ENCODE results near the gene LOXL4.
A peak's percentile ranks its signal among the peaks of the same experiment; 100 is the strongest.

LOXL4 gene

DNA sequence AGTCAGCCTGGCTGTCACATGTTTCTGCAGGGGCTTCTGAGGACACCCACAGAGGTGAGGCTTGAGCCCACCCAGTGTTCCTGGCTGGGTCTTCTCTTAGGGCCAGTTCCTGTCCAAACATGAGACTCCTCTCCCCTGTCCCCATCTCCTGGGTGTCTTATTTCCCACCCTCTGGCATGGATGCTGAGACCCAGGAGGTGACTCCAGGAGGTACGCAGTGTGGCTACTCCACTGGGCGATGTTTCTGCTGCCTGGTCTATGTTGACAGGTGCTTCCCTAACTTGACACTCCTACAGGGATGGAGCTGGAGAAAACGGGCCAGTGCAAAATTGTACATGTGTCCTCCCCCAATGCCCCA is 26.3 kb upstream of the LOXL4 start:
- DNase-seq = no peak

GRCh38 chr10:98293550-98294269 is 25.7 kb upstream of the LOXL4 start:
- DNase-seq = peak; percentile 70

DNA sequence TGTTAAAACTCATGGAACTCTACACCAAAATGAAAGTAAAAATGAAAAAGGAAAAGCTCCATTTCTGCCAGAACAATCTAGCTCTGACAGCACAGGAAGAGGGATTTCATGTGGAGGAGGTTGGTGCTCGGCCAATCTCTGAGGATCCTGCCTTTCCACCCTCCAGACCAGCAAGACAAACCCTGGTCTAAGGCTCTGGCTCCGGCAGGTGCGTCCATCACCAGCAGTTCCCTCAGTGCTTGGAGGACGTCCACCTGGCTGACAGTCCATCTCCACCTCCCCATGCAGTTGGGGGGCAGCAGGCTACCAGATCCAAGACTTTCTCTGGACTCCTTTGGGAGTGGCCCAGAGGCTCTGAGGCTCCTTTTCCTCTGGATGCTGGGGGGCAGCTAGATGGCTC is 25.0 kb upstream of the LOXL4 start:
- no peak for DNase-seq

- DNase-seq = no peak
Measured at GRCh38 chr10:98289802-98290209, 21.8 kb upstream of the LOXL4 start.

GRCh38 chr10:98287321-98287720 is 19.3 kb upstream of the LOXL4 start:
- DNase-seq = no peak

GRCh38 chr10:98286419-98286818 is 18.4 kb upstream of the LOXL4 start:
- no peak for DNase-seq

- no peak for DNase-seq
Measured at GRCh38 chr10:98285416-98285815, 17.4 kb upstream of the LOXL4 start.

DNA sequence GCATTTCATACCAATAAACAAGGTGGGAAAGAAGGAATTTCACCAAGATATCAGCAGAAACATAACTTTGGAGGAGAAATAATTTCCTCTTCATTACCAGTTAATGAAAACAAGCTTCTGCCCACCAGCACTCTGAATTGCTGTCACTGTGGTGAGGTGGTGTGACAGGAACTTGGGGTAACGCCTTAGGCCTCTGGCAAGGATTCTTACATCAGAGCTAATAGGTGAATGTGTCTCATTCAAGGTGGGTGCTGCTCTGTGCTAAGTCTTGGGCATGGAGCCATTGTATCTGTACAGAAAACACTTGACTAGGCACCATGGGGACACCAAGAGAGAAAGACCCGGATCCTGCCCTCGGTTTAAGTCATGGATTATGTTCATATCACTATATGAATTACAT is 8.3 kb upstream of the LOXL4 start:
- DNase-seq = no peak

DNA sequence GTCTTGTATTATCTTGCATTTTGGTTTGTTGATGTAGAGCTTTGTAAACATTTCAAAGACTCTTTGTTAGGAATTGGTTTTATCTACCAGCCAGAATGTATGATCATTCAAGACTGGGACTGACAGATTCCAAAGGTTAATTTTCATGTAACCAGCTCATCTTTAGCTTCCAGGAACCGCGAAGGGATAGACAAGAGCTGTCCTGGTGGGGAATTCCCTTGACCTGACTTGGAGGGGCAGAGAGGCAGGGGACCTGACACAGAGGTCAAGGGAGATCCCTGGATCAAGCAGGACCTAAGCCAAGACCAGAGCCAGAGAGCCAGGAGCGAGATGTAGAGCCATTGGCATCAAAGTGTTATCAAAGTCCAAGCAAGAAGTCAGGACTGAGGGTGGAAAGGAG is 6.6 kb upstream of the LOXL4 start:
- no peak for DNase-seq

DNA sequence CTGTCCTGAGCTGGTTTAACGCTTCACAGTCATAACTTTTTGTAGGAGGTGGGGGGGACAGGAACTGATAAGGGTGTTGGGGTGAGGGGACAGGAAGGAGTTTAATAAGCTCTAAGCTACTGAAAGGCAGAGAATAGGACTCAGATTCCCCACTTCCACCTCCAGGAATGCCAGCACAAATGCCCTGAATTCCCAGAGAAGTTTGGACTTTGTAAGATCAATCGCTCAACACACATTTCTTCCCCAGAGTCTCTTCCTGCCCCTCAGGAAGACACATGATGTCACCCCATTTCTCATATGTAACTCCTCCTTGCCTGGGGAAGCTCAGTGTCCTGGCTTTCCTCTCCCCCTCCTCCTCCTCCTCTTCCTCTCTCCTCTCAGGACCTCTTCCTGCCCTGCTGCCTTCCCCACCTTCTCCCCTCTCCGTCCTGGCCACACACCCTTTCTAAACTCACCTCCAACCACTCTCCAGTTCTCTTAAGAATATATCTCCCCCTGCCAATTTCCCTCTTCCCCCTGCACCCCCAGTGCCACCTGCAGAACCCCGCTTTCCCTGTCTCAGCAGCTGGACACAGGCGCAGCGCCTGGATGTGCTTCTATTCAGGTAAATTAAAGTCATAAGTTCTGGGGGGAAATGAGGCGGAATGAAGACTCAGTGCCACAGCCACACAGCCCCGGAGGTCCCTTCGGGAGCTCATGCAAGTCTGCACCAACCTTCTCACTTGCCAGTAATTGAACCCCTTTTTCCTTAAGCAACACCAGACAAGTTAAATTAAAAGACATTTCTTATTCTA is 5.3 kb upstream of the LOXL4 start:
- no peak for DNase-seq

DNA sequence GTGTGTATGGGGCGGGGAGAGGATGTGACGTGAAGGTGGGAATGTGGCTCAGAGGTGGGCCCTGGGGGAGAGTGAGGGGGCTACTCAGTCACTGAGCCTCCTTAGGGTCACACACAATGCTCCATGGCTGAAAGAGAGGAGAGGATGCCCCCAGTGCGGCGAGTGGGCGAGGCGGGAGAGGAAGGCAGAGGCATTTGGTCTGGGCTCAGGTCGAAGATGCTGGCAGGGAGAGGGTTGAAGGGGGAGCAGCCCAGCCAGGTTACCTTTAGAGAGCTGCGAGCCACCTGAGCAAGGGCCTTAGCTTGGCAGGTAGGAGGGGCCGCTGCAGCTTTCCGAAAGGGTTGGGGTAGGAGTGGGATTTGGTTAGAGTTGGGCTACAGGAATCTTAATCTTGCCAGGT is 4.7 kb upstream of the LOXL4 start:
- no peak for DNase-seq

- DNase-seq = no peak
Measured at GRCh38 chr10:98272245-98272644, 4.3 kb upstream of the LOXL4 start.

- no peak for DNase-seq
Measured at GRCh38 chr10:98270786-98271185, 2.8 kb upstream of the LOXL4 start.

DNA sequence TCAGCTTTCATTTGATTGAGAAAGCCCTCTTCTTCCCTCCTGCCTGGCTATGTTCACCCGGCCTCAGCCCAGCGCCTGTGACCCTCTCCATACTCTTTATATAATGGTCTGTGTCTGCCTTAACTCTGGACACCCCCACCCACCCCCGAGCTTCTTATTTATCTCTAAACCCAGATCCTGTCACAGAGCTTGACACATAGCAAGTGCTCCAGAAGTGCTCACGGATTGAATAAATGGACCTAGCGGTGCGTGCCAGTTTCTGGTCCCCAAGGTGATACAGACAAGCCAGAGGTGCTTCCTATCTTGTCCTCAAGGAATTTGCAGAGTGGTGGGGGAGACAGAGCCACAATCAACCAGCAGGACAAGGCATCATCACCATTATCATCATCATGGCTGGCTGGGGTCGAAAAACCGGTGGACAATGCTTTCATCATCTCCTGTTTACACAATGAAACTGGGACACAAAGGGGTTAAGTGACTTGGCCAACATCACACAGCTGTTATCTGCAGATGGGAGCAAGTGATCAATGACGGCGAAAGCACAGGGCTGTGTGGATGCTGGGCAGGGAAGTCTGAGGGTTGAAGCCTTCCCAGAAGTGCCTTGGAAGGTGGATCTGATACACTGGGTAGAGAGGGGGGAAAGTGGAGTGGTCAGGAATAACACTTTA is 2.2 kb upstream of the LOXL4 start:
- no peak for DNase-seq

- peak; percentile 84 for DNase-seq
Measured at GRCh38 chr10:98269435-98269912, 1.5 kb upstream of the LOXL4 start.

GRCh38 chr10:98268694-98269431 is 869 bp upstream of the LOXL4 start:
- DNase-seq = no peak

- DNase-seq = no peak
Measured at GRCh38 chr10:98267069-98267893, 713 bp downstream of the LOXL4 start.

- DNase-seq = no peak
Measured at GRCh38 chr10:98266647-98267046, 1.3 kb downstream of the LOXL4 start.

GRCh38 chr10:98265403-98266378 is 2.3 kb downstream of the LOXL4 start:
- DNase-seq = no peak

GRCh38 chr10:98264378-98265065 is 3.5 kb downstream of the LOXL4 start:
- DNase-seq = no peak
